B cell (primary cell): ENCODE measurements around the gene PNLIP.

ENCODE experiments used
- EZH2 ChIP-seq: IDR thresholded peaks from 2 replicates; pipeline ENCODE4 v1.6.1; 2012; ENCODE audit warnings: borderline replicate concordance, low read depth, mild to moderate bottlenecking, moderate library complexity, low read length; ENCODE audit not compliant: insufficient read depth, poor library complexity, severe bottlenecking
- TF ChIP-seq, protein P1 (sequence below): fragments of 200-600 bp; IDR thresholded peaks from one replicate; pipeline ENCODE4 v1.8.0; 2022; ENCODE audit warnings: antibody characterized with exemption, mild to moderate bottlenecking

DNA sequence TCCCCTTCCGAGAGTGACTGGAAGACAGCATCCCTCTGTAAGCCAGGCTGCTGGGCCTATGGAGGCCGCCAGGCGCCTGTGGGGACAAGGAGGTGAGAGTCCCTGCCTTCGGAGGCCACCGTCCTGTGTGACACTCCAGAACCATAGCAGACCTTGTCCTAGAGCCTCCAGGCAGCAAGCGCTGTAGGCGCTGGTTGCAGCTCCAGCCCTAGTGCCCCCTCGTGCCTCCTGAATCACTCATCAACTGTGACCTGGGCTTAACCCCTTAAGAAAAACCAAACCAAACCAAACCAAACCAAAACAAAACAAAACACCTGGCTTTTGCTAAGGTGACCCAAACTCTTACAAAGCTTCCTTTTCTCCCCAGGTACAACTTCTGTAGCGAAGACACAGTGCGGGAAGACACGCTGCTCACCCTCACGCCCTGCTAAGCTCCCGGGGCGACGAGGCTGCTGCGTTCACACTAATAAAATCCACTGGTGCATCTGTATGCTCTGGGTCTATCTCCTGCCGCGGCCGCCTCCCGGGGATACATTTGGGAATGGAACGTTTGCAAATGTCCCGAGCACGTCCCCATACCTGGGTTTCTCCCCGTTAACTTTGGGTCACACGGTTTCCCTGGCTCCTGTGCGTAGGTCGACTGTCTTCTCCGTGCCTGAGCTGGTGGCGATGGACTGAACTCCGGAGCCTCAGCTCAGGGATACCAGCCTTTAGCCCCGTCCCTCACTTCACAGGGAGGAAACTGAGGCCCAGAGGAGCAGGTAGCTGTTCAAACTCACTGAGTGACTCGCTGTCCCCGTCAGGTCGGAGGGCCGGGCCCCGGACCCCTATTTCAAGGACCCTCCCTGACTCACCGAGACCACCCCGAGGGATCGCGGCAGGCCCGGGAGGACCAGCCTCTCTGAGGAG, 63.2 kb downstream of the PNLIP start:
- TF ChIP-seq, protein P1, sequence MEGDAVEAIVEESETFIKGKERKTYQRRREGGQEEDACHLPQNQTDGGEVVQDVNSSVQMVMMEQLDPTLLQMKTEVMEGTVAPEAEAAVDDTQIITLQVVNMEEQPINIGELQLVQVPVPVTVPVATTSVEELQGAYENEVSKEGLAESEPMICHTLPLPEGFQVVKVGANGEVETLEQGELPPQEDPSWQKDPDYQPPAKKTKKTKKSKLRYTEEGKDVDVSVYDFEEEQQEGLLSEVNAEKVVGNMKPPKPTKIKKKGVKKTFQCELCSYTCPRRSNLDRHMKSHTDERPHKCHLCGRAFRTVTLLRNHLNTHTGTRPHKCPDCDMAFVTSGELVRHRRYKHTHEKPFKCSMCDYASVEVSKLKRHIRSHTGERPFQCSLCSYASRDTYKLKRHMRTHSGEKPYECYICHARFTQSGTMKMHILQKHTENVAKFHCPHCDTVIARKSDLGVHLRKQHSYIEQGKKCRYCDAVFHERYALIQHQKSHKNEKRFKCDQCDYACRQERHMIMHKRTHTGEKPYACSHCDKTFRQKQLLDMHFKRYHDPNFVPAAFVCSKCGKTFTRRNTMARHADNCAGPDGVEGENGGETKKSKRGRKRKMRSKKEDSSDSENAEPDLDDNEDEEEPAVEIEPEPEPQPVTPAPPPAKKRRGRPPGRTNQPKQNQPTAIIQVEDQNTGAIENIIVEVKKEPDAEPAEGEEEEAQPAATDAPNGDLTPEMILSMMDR: no peak
- TF ChIP-seq EZH2: no peak
